NCI-H187 treated with DMSO at 0.1 percent for 48 hours (cell line): Measurements from ENCODE around the gene ACOT12.

ENCODE experiments used
- DNase-seq: peaks from one replicate; lab custom pipeline; 2025; lab: John Stamatoyannopoulos, UW

ACOT12 gene

GRCh38 chr5:81290146-81290545, 103.8 kb downstream of the ACOT12 start:
- DNase-seq: no peak

- no peak for DNase-seq
Observed at GRCh38 chr5:81288021-81288433, 105.9 kb downstream of the ACOT12 start.

- DNase-seq: no peak
Observed at GRCh38 chr5:81286059-81286617, 107.8 kb downstream of the ACOT12 start.

GRCh38 chr5:81283976-81284375, 110.0 kb downstream of the ACOT12 start:
- no peak for DNase-seq
